Activated CD4-positive, alpha-beta T cell treated with anti-CD3 and anti-CD28 coated beads, Interleukin-2, Interleukin-4, amounts not matched to agents 100 ng/mL and 50 ng/mL, durations not matched to agents 16 hours and 8 hours (primary cell): Measurements from ENCODE around the gene NHLRC2.
"Not testable (repeated sequence)": the region's sequence is repeated elsewhere in the genome, so short reads cannot be mapped to it uniquely, and the experiment has no call there.

Experiments used
- DNase-seq: peaks from one replicate; pipeline ENCODE4 v3.0.0-alpha.2; 2020; ENCODE audit warnings: low spot score

The NHLRC2 gene, protein sequence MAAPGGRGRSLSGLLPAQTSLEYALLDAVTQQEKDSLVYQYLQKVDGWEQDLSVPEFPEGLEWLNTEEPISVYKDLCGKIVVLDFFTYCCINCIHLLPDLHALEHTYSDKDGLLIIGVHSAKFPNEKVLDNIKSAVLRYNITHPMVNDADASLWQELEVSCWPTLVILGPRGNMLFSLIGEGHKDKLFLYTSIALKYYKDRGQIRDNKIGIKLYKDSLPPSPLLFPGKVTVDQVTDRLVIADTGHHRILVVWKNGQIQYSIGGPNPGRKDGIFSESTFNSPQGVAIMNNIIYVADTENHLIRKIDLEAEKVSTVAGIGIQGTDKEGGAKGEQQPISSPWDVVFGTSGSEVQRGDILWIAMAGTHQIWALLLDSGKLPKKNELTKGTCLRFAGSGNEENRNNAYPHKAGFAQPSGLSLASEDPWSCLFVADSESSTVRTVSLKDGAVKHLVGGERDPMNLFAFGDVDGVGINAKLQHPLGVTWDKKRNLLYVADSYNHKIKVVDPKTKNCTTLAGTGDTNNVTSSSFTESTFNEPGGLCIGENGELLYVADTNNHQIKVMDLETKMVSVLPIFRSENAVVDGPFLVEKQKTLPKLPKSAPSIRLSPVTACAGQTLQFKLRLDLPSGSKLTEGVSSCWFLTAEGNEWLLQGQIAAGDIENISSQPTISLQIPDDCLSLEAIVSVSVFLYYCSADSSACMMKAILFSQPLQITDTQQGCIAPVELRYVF

GRCh38 chr10:113854013-113854760, at the start of gene NHLRC2, which contains the start of gene DCLRE1A:
Gene NHLRC2, plus strand, starts transcription at chr10:113854661. Its CDS starts 212 bp downstream, at chr10:113854873.
Gene DCLRE1A, minus strand, starts transcription at chr10:113854082. Its CDS starts 900 bp downstream, at chr10:113853182.
- peak; percentile 69 for DNase-seq

GRCh38 chr10:113806503-113806902, 48.0 kb upstream of the NHLRC2 start:
- DNase-seq: no peak

- no peak for DNase-seq
These were observed 46.3 kb upstream of the NHLRC2 start for GRCh38 chr10:113808168-113808567.

GRCh38 chr10:113814700-113815099, 39.8 kb upstream of the NHLRC2 start:
- DNase-seq: not testable (repeated sequence)

DNA sequence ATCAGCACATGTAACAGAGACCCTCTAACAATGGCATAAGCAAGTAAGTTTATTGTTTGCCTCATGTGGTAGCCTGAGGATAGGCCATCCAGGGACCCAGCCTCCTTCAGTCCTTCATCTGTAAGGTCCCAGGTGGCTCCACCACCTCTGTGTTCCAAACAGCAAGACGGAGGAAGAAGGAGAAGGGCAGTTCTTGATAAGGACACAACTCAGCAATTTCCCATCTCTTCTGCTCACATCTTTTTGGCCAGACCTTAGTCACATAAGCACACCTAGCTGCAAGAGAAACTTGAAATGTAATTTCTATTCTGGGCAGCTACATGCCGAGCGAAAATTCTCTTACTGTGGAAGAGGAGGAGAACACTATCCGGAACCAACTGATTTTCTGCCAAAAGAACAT, 34.5 kb upstream of the NHLRC2 start:
- DNase-seq: no peak

- no peak for DNase-seq
These were observed 34.0 kb upstream of the NHLRC2 start for GRCh38 chr10:113820507-113820906.

GRCh38 chr10:113821306-113821705, 33.2 kb upstream of the NHLRC2 start:
- DNase-seq: not testable (repeated sequence)

GRCh38 chr10:113822174-113822573, 32.3 kb upstream of the NHLRC2 start:
- DNase-seq: no peak

GRCh38 chr10:113823389-113823788, 31.1 kb upstream of the NHLRC2 start:
- no peak for DNase-seq

DNA sequence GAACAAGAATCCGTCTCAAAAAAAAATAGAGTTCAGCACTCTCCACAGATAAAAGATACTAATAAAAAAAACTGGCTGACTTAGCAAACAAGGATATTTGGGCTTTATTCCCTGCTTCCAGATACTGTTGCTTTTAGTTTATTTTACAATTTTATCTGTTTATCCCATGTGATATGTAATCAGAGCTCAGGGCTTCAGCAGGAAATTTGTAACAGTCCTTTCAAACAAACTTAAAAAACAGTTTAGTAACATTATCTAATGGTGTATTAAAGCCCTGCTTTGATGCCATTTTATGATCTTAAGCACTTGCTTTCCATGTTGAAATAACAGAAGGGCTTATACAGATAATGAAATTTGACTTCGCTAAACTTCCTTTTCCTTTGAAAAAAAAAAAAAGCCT, 28.7 kb upstream of the NHLRC2 start:
- DNase-seq: no peak

- DNase-seq: not testable (repeated sequence)
These were observed 25.9 kb upstream of the NHLRC2 start for GRCh38 chr10:113828567-113828966.

GRCh38 chr10:113842171-113842570, 12.3 kb upstream of the NHLRC2 start:
- no peak for DNase-seq

DNA sequence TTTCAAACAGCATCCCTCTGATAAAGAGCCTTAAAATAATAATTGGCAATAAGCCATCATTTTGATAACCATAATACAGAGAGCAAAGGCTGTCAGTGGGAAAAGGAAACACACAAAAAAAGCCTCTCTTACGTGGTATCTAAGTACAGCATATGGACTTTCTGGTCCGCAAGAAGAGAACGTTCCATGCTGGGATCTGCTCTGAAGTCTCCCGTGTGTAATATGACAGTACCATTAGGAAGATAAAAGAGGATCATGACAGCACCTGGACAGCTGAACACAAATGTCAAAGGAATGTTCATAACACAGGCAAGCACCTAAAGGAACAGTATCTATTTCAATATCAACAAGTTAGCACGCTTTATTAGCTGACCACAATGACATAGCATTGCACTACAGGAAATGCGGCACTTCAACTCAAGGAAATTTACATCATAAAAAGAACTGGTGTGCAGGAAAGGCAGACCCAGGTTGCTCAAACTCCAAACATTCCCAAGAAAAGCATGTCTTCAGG, 10.4 kb upstream of the NHLRC2 start:
- DNase-seq: no peak

GRCh38 chr10:113846036-113846435, 8.4 kb upstream of the NHLRC2 start:
- no peak for DNase-seq

DNA sequence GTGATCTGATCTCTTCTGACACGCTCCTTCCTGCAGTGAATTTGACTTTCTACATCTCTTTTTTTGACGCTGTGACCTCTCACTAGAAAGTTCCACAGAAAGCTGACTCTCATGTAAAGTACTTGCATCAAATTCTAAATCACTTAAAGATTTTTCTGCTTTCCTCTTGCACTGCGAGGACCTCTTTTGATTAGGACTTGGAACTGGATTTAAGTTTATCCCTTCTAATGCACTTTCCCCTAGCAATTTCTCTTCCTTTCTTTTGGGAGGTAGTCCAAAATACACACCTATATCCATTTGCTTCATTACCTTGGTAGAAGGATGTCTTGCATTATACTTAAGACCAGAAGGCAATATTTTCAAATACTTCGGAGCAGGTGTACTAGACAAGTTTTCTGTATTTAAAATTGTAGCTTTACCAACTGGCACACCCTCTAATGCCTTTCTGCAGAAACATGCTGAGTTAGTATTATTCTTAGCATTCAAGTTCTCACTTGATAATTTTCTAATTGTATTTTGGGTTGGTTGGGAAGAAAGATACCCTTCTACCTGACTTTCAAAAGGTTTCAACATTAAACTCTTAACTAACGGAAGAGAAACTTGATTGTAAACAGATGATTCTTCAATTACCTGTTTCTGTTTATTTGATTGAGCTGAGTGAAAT, 5.2 kb upstream of the NHLRC2 start:
- no peak for DNase-seq

DNA sequence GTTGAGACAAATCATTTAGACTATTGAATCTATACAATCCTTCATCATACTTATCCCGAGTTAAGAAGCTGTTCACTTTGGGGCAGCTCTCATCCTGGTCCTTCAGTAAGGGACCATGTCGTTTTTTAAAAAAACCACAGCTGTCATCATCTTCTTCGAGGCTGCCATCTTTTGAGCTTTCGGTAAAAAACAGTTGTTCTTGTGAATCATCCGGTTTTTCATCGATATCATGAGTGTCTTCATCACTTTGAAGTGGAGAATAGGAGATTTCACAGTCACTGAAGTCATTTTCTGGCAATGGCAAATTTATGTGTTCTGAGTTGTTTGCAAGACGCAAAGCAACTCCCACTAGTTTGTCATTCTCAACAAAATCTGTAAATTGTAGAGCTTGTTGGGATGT, 4.5 kb upstream of the NHLRC2 start:
- no peak for DNase-seq

DNA sequence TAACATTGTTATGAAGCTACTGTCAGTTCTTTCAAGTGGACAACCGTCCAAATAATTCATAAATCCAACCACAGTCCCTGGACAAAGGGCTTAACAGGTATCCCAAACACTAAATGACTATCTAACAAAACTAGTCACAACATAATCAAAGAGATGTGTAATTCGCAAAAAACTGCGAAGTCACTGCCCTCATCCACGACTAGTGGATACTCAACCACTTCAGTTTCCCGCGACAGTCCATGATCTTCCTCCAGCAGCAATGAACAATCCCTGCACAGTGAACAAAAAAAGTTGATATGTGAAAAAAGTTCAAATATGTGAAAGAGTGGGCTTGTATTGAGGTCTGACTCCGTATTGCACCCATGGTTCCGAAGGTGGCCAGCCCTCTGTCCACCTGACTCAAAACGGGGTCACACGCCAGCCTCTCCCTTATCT, 866 bp upstream of the NHLRC2 start:
- no peak for DNase-seq

- peak; percentile 34 for DNase-seq
These were observed 514 bp downstream of the NHLRC2 start for GRCh38 chr10:113854761-113855588.

DNA sequence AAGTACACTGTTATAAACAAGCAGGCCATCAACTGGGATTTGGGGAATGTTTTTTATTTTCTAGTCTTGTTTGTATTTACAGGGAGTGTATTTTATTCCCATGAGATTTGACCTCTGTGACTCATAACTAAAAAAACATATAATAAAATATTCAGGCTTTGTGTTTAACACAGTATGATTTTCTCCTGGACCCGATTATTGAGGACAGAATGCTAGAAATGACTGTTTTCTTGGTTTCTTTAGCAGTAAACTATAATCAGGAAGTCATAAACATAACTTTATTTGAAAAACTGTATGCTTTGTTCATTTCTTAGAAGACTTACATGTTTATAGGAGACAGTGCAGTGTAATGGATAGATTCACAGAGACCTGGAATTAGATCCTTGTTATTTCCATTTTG, 2.1 kb downstream of the NHLRC2 start:
- DNase-seq: no peak

DNA sequence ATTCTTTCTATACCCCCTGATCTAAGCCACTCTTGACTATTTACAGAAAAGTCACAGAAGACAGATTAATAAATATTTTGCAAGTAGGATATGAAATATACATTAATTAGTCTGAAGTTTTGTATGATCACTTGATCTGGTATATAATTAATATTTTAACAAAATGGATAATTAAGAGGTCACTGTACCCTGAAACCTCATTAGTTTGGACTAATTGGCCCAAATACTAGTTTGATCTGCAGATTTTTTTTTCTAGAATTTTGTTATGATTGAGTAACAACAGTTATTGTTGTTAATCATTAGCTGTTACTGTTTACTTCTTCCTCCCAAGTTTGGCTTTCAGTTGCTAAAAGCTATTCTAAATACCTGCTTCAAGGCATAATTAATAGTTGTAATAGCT, 2.7 kb downstream of the NHLRC2 start:
- DNase-seq: no peak

GRCh38 chr10:113858541-113858940, 4.1 kb downstream of the NHLRC2 start:
- DNase-seq: no peak
